H9 (cell line): ENCODE data around the gene CBX8. TPM values are rescaled to one million over a fixed set of nuclear protein-coding genes. Genes with fewer than 3 reads are reported as not detected.

Experiments used
- DNase-seq: peaks from one replicate; pipeline ENCODE4 v3.0.0-alpha.2; 2017
- H2AFZ ChIP-seq: one replicate; pipeline ENCODE4 v1.6.1; 2013; ENCODE audit warnings: mild to moderate bottlenecking, low read length, control low read depth, moderate library complexity
- H2AK5ac ChIP-seq: 2 replicates; pipeline ENCODE4 v1.6.1; 2013; ENCODE audit warnings: low read length, control low read depth, mixed read lengths; ENCODE audit not compliant: insufficient read length
- H2BK120ac ChIP-seq: one replicate; pipeline ENCODE4 v1.6.1; 2013; ENCODE audit warnings: low read depth, mild to moderate bottlenecking, low read length, control low read depth, inconsistent platforms; ENCODE audit not compliant: poor library complexity, severe bottlenecking
- H2BK12ac ChIP-seq: 2 replicates; pipeline ENCODE4 v1.6.1; 2013; ENCODE audit warnings: low read length, control low read depth, mixed read lengths, low read depth; ENCODE audit not compliant: insufficient read length
- H2BK15ac ChIP-seq: 2 replicates; pipeline ENCODE4 v1.6.1; 2013; ENCODE audit warnings: low read depth, low read length, control low read depth
- H2BK20ac ChIP-seq: one replicate; pipeline ENCODE4 v1.6.1; 2013; ENCODE audit warnings: low read depth, mild to moderate bottlenecking, low read length, control low read depth, inconsistent platforms; ENCODE audit not compliant: poor library complexity, severe bottlenecking
- H2BK5ac ChIP-seq: 2 replicates; pipeline ENCODE4 v1.6.1; 2013; ENCODE audit warnings: low read length, control low read depth, mixed read lengths; ENCODE audit not compliant: insufficient read length
- H3K14ac ChIP-seq: 2 replicates; pipeline ENCODE4 v1.6.1; 2013; ENCODE audit warnings: low read length, control low read depth; ENCODE audit not compliant: insufficient read depth
- H3K18ac ChIP-seq: 2 replicates; pipeline ENCODE4 v1.6.1; 2013; ENCODE audit warnings: low read depth, mild to moderate bottlenecking, mixed read lengths, low read length, control low read depth; ENCODE audit not compliant: insufficient read length
- H3K23ac ChIP-seq: 2 replicates; pipeline ENCODE4 v1.6.1; 2013; ENCODE audit warnings: low read length, control low read depth, mixed read lengths, low read depth; ENCODE audit not compliant: insufficient read length
- H3K23me2 ChIP-seq: 2 replicates; pipeline ENCODE4 v1.6.1; 2013; ENCODE audit warnings: low read depth, mild to moderate bottlenecking, mixed read lengths, low read length, control low read depth; ENCODE audit not compliant: insufficient read length, poor library complexity, severe bottlenecking
- H3K27ac ChIP-seq: 2 replicates; pipeline ENCODE4 v1.5.1; 2013; ENCODE audit warnings: low read length, control low read depth, mixed read lengths, low read depth; ENCODE audit not compliant: insufficient read length
- H3K27me3 ChIP-seq: 2 replicates; pipeline ENCODE4 v1.6.1; 2013; ENCODE audit warnings: low read length, control low read depth, inconsistent platforms; ENCODE audit not compliant: insufficient read depth
- H3K4ac ChIP-seq: 2 replicates; pipeline ENCODE4 v1.6.1; 2013; ENCODE audit warnings: low read depth, mild to moderate bottlenecking, control low read depth, inconsistent platforms, low read length, moderate library complexity
- H3K4me1 ChIP-seq: 2 replicates; pipeline ENCODE4 v1.6.1; 2013; ENCODE audit warnings: low read length, control low read depth, inconsistent platforms; ENCODE audit not compliant: insufficient read depth
- H3K4me2 ChIP-seq: 2 replicates; pipeline ENCODE4 v1.6.1; 2013; ENCODE audit warnings: low read length, control low read depth, mixed read lengths; ENCODE audit not compliant: insufficient read length, insufficient read depth
- H3K56ac ChIP-seq: 2 replicates; pipeline ENCODE4 v1.6.1; 2013; ENCODE audit warnings: low read depth, mild to moderate bottlenecking, mixed read lengths, low read length, control low read depth; ENCODE audit not compliant: insufficient read length
- H3K79me1 ChIP-seq: 2 replicates; pipeline ENCODE4 v1.6.1; 2013; ENCODE audit warnings: low read depth, mild to moderate bottlenecking, moderate library complexity, low read length, control low read depth, inconsistent platforms; ENCODE audit not compliant: insufficient read depth, poor library complexity, severe bottlenecking
- H3K79me2 ChIP-seq: 2 replicates; pipeline ENCODE4 v1.6.1; 2013; ENCODE audit warnings: low read length, control low read depth, inconsistent platforms; ENCODE audit not compliant: insufficient read depth
- H3K9ac ChIP-seq: 2 replicates; pipeline ENCODE4 v1.6.1; 2013; ENCODE audit warnings: low read length, control low read depth, mixed read lengths; ENCODE audit not compliant: insufficient read length; ENCODE audit errors: extremely low read depth
- H3K9me3 ChIP-seq: one replicate; pipeline ENCODE4 v1.6.1; 2013; ENCODE audit warnings: low read depth, low read length, inconsistent platforms; ENCODE audit not compliant: control insufficient read depth
- H3T11ph ChIP-seq: one replicate; pipeline ENCODE4 v1.6.1; 2013; ENCODE audit warnings: mild to moderate bottlenecking, low read length, control low read depth, inconsistent platforms
- H4K20me1 ChIP-seq: one replicate; pipeline ENCODE4 v1.6.1; 2013; ENCODE audit not compliant: control insufficient read depth, insufficient read length, insufficient read depth
- H4K5ac ChIP-seq: 2 replicates; pipeline ENCODE4 v1.6.1; 2013; ENCODE audit warnings: low read depth, mild to moderate bottlenecking, mixed read lengths, low read length, control low read depth; ENCODE audit not compliant: insufficient read length
- H4K8ac ChIP-seq: replicated peaks from 2 replicates; pipeline ENCODE4 v1.6.1; 2013; ENCODE audit warnings: low read length, control low read depth, mixed read lengths, low read depth; ENCODE audit not compliant: insufficient read length
- H4K91ac ChIP-seq: 2 replicates; pipeline ENCODE4 v1.6.1; 2013; ENCODE audit warnings: low read depth, mild to moderate bottlenecking, moderate library complexity, mixed read lengths, low read length, control low read depth; ENCODE audit not compliant: insufficient read length
- H3K27ac Mint-ChIP-seq, 3 experiments: 2 replicates in 2 of 3; 3 replicates in 1 of 3; pipeline ENCODE4 v1.8.0; 2020 to 2021; ENCODE audit warnings: mixed read lengths in 3 of 3, mild to moderate bottlenecking in 1 of 3, moderate library complexity in 1 of 3
- H3K27me3 Mint-ChIP-seq: 2 replicates; pipeline ENCODE4 v1.8.0; 2021; ENCODE audit warnings: low read depth, mild to moderate bottlenecking, moderate library complexity, mixed read lengths
- H3K36me3 Mint-ChIP-seq, 3 experiments: 2 replicates in 2 of 3; 3 replicates in 1 of 3; pipeline ENCODE4 v1.8.0; 2020 to 2021; ENCODE audit warnings: low read depth in 3 of 3, mixed read lengths in 3 of 3; ENCODE audit not compliant: insufficient read depth in 1 of 3
- H3K4me1 Mint-ChIP-seq, 2 experiments: 2 replicates each; pipeline ENCODE4 v1.8.0; 2020; ENCODE audit warnings: mixed read lengths in 2 of 2
- H3K4me3 Mint-ChIP-seq, 2 experiments: 2 replicates in 1 of 2; 3 replicates in 1 of 2; pipeline ENCODE4 v1.8.0; 2020 to 2021; ENCODE audit warnings: mild to moderate bottlenecking in 2 of 2, mixed read lengths in 2 of 2, moderate library complexity in 1 of 2
- H3K9me3 Mint-ChIP-seq, 2 experiments: 2 replicates in 1 of 2; 3 replicates in 1 of 2; pipeline ENCODE4 v1.8.0; 2020; ENCODE audit warnings: mild to moderate bottlenecking in 2 of 2, mixed read lengths in 2 of 2, moderate library complexity in 1 of 2
- CTCF ChIP-seq: fragments of 200-600 bp; sonication (generic); conservative IDR thresholded peaks from 3 replicates; pipeline ENCODE4 v1.8.0; 2021; ENCODE audit warnings: antibody characterized with exemption, mild to moderate bottlenecking
- WGBS: extraction: QIAGEN DNeasy Blood & Tissue Kit; methylation state at CpG from one replicate; pipeline ENCODE4 v1.1.7; 2013; ENCODE audit warnings: missing lambda C conversion rate, low lambda C conversion rate, mixed read lengths; ENCODE audit not compliant: insufficient read length; ENCODE audit errors: extremely low coverage; 5-methylcytosine and 5-hydroxymethylcytosine counted together
- total RNA-seq: library from RNA; stranded (reverse); gene quantifications from 2 replicates; pipeline ENCODE4 v1.2.1, GENCODE V29; 2021

Gene CBX8
- total RNA-seq, 1 experiment from 2014 or later: 1.2 TPM

- H4K8ac ChIP-seq: no peak overlapping the region
- no peaks in the 10 kb centered on the region for H3K4me1 ChIP-seq
- H2BK20ac ChIP-seq: no peak overlapping the region
- peaks cover 77% of the 10 kb centered on the region for H3K27me3 ChIP-seq
- H3K79me1 ChIP-seq: no peaks in the 10 kb centered on the region
- H3K79me2 ChIP-seq: no peaks in the 10 kb centered on the region
- H3K9me3 Mint-ChIP-seq: peaks cover 2 to 7% of the 10 kb centered on the region in 2 experiments; a peak in 2 of 5 replicates
- no peaks in the 10 kb centered on the region for H3K9me3 ChIP-seq
- no peak for TF ChIP-seq CTCF
- no peak overlapping the region for H4K5ac ChIP-seq
- peaks cover 17% of the 10 kb centered on the region for H3K23me2 ChIP-seq
- peak overlapping the region in 1 of 3 experiments; percentile 59; a peak in 1 of 7 replicates for H3K27ac Mint-ChIP-seq
- H3K36me3 Mint-ChIP-seq: peaks cover 0 to 1% (median 0%) of the 10 kb centered on the region in 3 experiments; a peak in 2 of 7 replicates
- no peak for DNase-seq
- H3T11ph ChIP-seq: no peak overlapping the region
- H2AFZ ChIP-seq: no peak overlapping the region
- peak overlapping the region; percentile 52 for H3K4me2 ChIP-seq
- H2BK120ac ChIP-seq: no peak overlapping the region
- H3K56ac ChIP-seq: no peak overlapping the region
- H3K4ac ChIP-seq: no peak overlapping the region
- H3K4me3 Mint-ChIP-seq: peak overlapping the region; percentile 68 to 83
- peaks cover 29 to 53% of the 10 kb centered on the region in 2 experiments for H3K4me1 Mint-ChIP-seq
- no peaks in the 10 kb centered on the region for H4K20me1 ChIP-seq
- H3K14ac ChIP-seq: no peak overlapping the region
- H2BK5ac ChIP-seq: no peak overlapping the region
- H4K91ac ChIP-seq: no peak overlapping the region
- no peak overlapping the region for H2BK15ac ChIP-seq
- H3K27me3 Mint-ChIP-seq: peaks cover 92% of the 10 kb centered on the region
- no CpG with 5 or more reads among the region's 8 CpGs for WGBS
- no peak overlapping the region for H3K18ac ChIP-seq
- H3K23ac ChIP-seq: no peak overlapping the region
- no peak overlapping the region for H3K27ac ChIP-seq
- no peak overlapping the region for H2AK5ac ChIP-seq
- H3K9ac ChIP-seq: no peak overlapping the region
- H2BK12ac ChIP-seq: no peak overlapping the region
Observed at GRCh38 chr17:79795795-79796443, 958 bp downstream of the CBX8 start.
